Thoracic aorta (tissue), 2 donors: ENCODE measurements around the gene NDUFV2. TPM values are rescaled to one million over a fixed set of nuclear protein-coding genes. Genes with fewer than 3 reads are reported as not detected.

Experiments
- ATAC-seq: fragments of 150-250 bp; one replicate; pipeline ENCODE4 v1.8.0; 2017; ENCODE audit warnings: low read depth; ENCODE audit not compliant: insufficient number of reproducible peaks, low FRiP score
- DNase-seq: peaks from one replicate; pipeline ENCODE4 v3.0.0-alpha.2; 2020; ENCODE audit warnings: low spot score
- H3K27ac ChIP-seq, 2 donors: fragments of 200-600 bp; sonication (generic); 1 replicate in 1 of 2; 2 replicates in 1 of 2; pipeline ENCODE4 v1.5.1; 2016; ENCODE audit warnings: mild to moderate bottlenecking in 2 of 2, moderate library complexity in 2 of 2
- H3K27me3 ChIP-seq: fragments of 200-600 bp; sonication (generic); replicated peaks from 2 replicates; pipeline ENCODE4 v1.6.0; 2016; ENCODE audit warnings: mild to moderate bottlenecking; ENCODE audit not compliant: insufficient read depth
- H3K36me3 ChIP-seq: fragments of 200-600 bp; sonication (generic); one replicate; pipeline ENCODE4 v1.5.1; 2016
- H3K4me1 ChIP-seq, 2 donors: fragments of 200-600 bp; sonication (generic); 1 replicate in 1 of 2; 2 replicates in 1 of 2; pipeline versions ENCODE4 v1.5.1 to v1.6.0; 2016; ENCODE audit warnings: low read depth in 2 of 2, mild to moderate bottlenecking in 1 of 2; ENCODE audit not compliant: control insufficient read depth in 1 of 2
- H3K4me3 ChIP-seq: fragments of 200-600 bp; sonication (generic); 2 replicates; pipeline ENCODE4 v1.5.1; 2016; ENCODE audit warnings: mild to moderate bottlenecking
- H3K9me3 ChIP-seq: fragments of 200-600 bp; sonication (generic); 2 replicates; pipeline ENCODE4 v1.5.1; 2016
- total RNA-seq, 2 donors: library from RNA; depleted of rRNA; stranded (reverse); fragments of >200 nt; gene quantifications; one replicate each; pipeline versions ENCODE4 v1.1.0 to v1.2.3, GENCODE V29; 2016
- TF ChIP-seq, protein P1 (sequence below): fragments of 200-600 bp; sonication (generic); IDR thresholded peaks from one replicate; pipeline ENCODE4 v1.5.1; 2019; ENCODE audit warnings: antibody characterized with exemption

Gene NDUFV2
- total RNA-seq, 2 donors from 2014 or later, result 44.0 to 94.9 TPM

DNA sequence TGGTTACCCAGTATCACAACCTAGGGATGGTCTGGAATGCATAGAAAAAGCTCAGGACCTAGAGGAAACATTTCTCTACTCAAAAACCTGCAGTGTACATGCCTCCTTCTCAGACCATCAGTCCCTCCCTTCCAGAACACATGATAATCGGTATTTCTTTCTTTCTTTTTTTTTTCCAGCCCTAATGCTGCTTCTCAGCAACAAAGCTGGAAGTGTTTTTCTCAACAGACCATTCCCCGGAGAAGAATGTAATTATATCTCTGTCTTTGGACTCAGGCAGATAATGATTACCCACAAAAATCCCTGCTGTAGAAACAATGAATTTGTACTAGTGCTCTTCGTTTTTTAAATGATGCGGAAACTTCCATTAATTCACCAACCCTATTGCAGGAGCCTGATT lies 44.1 kb upstream of the NDUFV2 start:
- Histone ChIP-seq H3K4me3 (no peak overlapping the region), H3K27ac (no peak overlapping the region), H3K27me3 (no peaks in the 10 kb centered on the region), H3K36me3 (no peaks in the 10 kb centered on the region), H3K9me3 (no peaks in the 10 kb centered on the region), H3K4me1 (peaks cover 4 to 9% of the 10 kb centered on the region in 2 donors)
- no peak for ATAC-seq
- TF ChIP-seq, protein P1, sequence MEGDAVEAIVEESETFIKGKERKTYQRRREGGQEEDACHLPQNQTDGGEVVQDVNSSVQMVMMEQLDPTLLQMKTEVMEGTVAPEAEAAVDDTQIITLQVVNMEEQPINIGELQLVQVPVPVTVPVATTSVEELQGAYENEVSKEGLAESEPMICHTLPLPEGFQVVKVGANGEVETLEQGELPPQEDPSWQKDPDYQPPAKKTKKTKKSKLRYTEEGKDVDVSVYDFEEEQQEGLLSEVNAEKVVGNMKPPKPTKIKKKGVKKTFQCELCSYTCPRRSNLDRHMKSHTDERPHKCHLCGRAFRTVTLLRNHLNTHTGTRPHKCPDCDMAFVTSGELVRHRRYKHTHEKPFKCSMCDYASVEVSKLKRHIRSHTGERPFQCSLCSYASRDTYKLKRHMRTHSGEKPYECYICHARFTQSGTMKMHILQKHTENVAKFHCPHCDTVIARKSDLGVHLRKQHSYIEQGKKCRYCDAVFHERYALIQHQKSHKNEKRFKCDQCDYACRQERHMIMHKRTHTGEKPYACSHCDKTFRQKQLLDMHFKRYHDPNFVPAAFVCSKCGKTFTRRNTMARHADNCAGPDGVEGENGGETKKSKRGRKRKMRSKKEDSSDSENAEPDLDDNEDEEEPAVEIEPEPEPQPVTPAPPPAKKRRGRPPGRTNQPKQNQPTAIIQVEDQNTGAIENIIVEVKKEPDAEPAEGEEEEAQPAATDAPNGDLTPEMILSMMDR, result no peak
- no peak for DNase-seq

DNA sequence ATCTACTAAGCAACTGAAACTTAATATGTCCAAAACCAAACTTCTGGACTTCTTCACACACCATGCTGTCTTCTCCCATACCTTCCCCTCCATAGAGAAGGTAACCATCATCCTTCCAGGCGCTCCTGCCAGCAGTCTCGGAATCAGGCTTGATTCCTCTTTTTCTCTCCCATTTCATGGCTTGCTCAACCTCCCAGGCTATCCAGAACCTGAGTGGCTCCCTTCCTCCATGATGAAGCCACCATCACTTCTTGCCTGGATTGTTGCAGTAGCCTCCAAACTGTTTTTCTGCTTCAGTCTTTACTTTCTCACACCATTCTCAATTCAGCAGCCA lies 40.1 kb upstream of the NDUFV2 start:
- no peaks in the 10 kb centered on the region for H3K9me3 ChIP-seq
- DNase-seq, result no peak
- TF ChIP-seq, protein P1, result no peak
- H3K4me1 ChIP-seq, result no peaks in the 10 kb centered on the region
- no peaks in the 10 kb centered on the region for H3K27me3 ChIP-seq
- H3K27ac ChIP-seq, result no peak overlapping the region
- no peak for ATAC-seq
- no peaks in the 10 kb centered on the region for H3K36me3 ChIP-seq
- H3K4me3 ChIP-seq, result no peak overlapping the region

DNA sequence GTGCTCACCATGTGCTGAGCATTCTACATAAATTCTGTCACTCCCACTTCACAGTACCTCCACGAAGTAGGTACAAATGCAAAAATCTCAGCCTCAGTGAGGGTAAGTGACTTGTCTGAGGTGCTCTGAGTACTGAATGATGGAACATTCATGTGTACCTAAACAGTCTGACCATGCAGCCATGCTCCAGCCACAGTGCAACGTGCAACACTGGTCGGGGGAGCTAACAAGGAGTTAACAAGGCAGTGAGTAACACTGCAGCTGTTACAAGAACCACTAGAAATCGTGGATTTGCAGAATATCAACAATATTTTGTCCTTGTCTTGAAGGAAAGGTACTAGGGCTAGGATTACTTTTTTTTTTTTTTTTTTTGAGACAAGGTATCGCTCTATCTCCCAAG lies 36.6 kb upstream of the NDUFV2 start:
- TF ChIP-seq, protein P1, result no peak
- ATAC-seq (no peak), DNase-seq (no peak)

DNA sequence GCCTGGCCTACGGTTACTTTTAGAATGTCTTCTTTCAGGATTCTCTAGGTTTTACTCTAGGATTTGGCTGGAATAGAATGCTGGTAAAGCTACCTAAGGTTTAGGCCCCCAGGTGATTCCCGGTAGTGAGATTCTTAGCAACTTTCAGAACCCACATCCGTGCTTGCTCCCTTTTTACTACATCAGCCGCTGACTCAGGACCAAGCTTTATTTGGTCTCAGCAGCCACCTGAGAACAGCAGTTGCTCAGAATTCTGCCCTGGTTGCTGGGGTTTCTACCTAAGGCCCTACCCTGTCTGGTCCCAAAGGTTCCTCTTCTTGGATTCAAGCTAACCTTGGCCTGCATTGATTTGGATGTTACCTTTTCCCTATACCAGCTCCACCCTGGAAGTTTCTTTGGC lies 36.1 kb upstream of the NDUFV2 start:
- TF ChIP-seq, protein P1, result no peak
- ATAC-seq, result no peak
- no peaks in the 10 kb centered on the region for H3K27me3 ChIP-seq

More for the DNA sequence above, 36.6 kb upstream of the NDUFV2 start:
- no peak overlapping the region for H3K27ac ChIP-seq
- H3K4me3 ChIP-seq, result no peak overlapping the region
- H3K27me3 ChIP-seq, result no peaks in the 10 kb centered on the region
- H3K9me3 ChIP-seq, result no peaks in the 10 kb centered on the region
- H3K36me3 ChIP-seq, result no peaks in the 10 kb centered on the region
- H3K4me1 ChIP-seq, result no peaks in the 10 kb centered on the region

DNA sequence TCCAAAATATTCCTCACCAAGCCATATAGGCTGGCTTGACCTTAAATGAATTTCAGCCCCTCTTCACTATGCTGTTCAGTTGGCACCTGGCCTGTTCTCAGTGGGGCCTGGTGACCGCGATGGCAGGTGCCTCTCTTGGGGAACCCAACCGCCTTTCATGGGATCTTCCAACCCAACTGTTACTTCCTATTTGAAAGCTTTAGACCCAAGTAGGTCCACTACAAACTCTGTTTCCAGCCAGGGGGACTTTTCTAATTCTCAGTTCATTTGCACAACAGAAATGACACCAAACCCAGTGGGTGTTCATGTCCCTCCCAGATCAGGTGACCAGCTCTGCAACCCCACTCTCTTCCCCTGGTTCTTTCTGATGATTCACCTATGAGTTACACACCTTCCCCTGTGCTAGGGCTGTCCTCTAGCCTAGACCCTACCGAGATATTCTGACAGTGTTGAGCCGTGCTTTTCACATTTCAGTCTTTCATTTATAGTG lies 35.6 kb upstream of the NDUFV2 start:
- TF ChIP-seq, protein P1, result no peak
- Histone ChIP-seq H3K36me3 (no peaks in the 10 kb centered on the region), H3K27ac (no peak overlapping the region), H3K4me3 (no peak overlapping the region), H3K27me3 (no peaks in the 10 kb centered on the region), H3K4me1 (no peaks in the 10 kb centered on the region), H3K9me3 (no peaks in the 10 kb centered on the region)
- DNase-seq (no peak), ATAC-seq (no peak)

More for the DNA sequence above, 36.1 kb upstream of the NDUFV2 start:
- H3K36me3 ChIP-seq, result no peaks in the 10 kb centered on the region
- H3K4me1 ChIP-seq, result no peaks in the 10 kb centered on the region
- H3K4me3 ChIP-seq, result no peak overlapping the region
- no peak overlapping the region for H3K27ac ChIP-seq
- DNase-seq, result no peak
- H3K9me3 ChIP-seq, result no peaks in the 10 kb centered on the region
